Nephron progenitor cell (in vitro differentiated cells): ENCODE data around the gene VPS13D.

Experiments
- DNase-seq: peaks from one replicate; pipeline ENCODE4 v3.0.0; 2021
- H3K27ac Mint-ChIP-seq: 2 replicates; pipeline ENCODE4 v1.8.0; 2021; ENCODE audit warnings: mild to moderate bottlenecking, moderate library complexity, mixed read lengths
- H3K27me3 Mint-ChIP-seq: 2 replicates; pipeline ENCODE4 v1.8.0; 2021; ENCODE audit warnings: mild to moderate bottlenecking, low read depth, mixed read lengths; ENCODE audit not compliant: poor library complexity
- H3K36me3 Mint-ChIP-seq: 2 replicates; pipeline ENCODE4 v1.8.0; 2021; ENCODE audit warnings: low read depth, mixed read lengths
- H3K4me1 Mint-ChIP-seq: 2 replicates; pipeline ENCODE4 v1.8.0; 2021; ENCODE audit warnings: mixed read lengths
- H3K4me3 Mint-ChIP-seq: 2 replicates; pipeline ENCODE4 v1.8.0; 2021; ENCODE audit warnings: mild to moderate bottlenecking, moderate library complexity, mixed read lengths
- H3K9me3 Mint-ChIP-seq: 2 replicates; pipeline ENCODE4 v1.8.0; 2021; ENCODE audit warnings: mild to moderate bottlenecking, moderate library complexity, mixed read lengths
- CTCF ChIP-seq: fragments of 200-600 bp; sonication (generic); IDR thresholded peaks from 2 replicates; pipeline ENCODE4 v1.5.0; 2021; ENCODE audit warnings: antibody characterized with exemption

Gene VPS13D

GRCh38 chr1:12432897-12433296, 203.1 kb downstream of the VPS13D start:
- no peak overlapping the region for H3K4me3 Mint-ChIP-seq
- no peak for TF ChIP-seq CTCF

DNA sequence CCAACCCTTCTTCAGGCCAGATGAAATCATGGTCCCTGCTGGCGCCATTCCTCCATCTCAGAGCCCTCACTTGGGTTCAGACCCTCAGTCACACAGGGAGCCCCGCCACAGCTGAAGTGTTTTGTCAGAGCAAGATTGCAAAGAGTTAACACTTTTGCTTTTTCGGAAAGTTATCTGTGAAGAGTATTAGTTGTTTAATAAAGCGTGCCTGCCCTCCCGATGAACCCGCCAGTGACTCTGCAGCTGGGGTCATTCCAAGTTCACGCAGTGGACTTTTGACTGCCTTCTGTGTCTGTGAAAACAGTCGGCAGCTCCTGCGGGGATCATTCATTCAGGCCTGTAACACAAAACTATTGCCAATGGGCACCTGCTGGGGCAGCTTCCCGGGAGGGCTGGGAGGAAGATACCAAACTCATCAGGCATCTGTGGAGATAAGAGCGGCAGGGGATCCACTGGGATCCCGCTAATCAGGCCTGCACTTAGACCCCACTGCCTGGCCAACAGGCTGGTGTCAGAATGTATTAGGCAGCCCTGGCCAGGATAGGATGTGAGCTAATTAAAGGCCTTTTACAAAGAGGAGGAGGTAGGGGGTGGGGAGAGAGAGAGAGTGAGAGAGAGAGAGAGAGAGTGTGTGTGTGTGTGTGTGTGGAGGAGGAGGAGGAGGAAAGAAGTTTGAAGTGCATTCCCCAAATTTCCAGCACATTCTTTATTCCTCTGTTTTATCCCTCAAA, 203.7 kb downstream of the VPS13D start:
- peak; percentile 38 for DNase-seq
- TF ChIP-seq CTCF: no peak
- Mint-ChIP-seq H3K4me1 (peaks cover 81% of the 10 kb centered on the region), H3K4me3 (peak overlapping the region; percentile 37), H3K27ac (peak overlapping the region; percentile 70), H3K27me3 (peaks cover 3% of the 10 kb centered on the region), H3K9me3 (peaks cover 8% of the 10 kb centered on the region), H3K36me3 (peaks cover 20% of the 10 kb centered on the region)

More at GRCh38 chr1:12432897-12433296, 203.1 kb downstream of the VPS13D start:
- DNase-seq: no peak
- Mint-ChIP-seq H3K4me1 (peaks cover 83% of the 10 kb centered on the region), H3K9me3 (peaks cover 5% of the 10 kb centered on the region), H3K27ac (peak overlapping the region; percentile 70), H3K36me3 (peaks cover 14% of the 10 kb centered on the region), H3K27me3 (peaks cover 3% of the 10 kb centered on the region)

DNA sequence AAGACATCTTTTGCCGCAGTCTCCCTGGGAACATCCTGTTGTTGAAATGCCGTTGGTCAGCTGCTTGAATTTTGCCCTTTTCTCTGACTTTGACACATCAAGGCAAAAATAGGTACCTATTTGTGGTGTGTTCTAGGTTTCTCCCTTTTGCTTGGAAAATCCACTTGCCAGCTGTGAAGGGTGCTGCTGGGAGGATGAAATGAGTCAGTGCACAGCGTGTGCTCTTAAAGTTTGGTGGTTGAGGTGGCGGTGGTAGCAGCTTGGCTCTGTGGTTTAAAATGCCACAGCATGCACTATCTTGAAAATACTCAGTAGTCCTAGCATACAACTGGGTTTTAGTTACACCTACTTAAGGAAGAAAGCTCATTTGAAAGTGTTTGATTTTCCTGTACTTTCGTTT, 204.3 kb downstream of the VPS13D start:
- Mint-ChIP-seq H3K4me1 (peaks cover 84% of the 10 kb centered on the region), H3K4me3 (peak overlapping the region; percentile 31), H3K9me3 (peaks cover 15% of the 10 kb centered on the region), H3K27me3 (peaks cover 3% of the 10 kb centered on the region), H3K27ac (peak overlapping the region; percentile 70), H3K36me3 (peaks cover 26% of the 10 kb centered on the region)
- no peak for DNase-seq
- TF ChIP-seq CTCF: no peak

GRCh38 chr1:12434686-12435085, 204.9 kb downstream of the VPS13D start:
- Mint-ChIP-seq H3K36me3 (peaks cover 31% of the 10 kb centered on the region), H3K27me3 (peaks cover 3% of the 10 kb centered on the region), H3K27ac (no peak overlapping the region), H3K4me1 (peaks cover 83% of the 10 kb centered on the region), H3K4me3 (no peak overlapping the region), H3K9me3 (peaks cover 18% of the 10 kb centered on the region)
- no peak for DNase-seq
- no peak for TF ChIP-seq CTCF

- Mint-ChIP-seq H3K4me3 (no peak overlapping the region), H3K4me1 (peaks cover 76% of the 10 kb centered on the region), H3K36me3 (peaks cover 37% of the 10 kb centered on the region), H3K27ac (no peak overlapping the region), H3K9me3 (peaks cover 18% of the 10 kb centered on the region), H3K27me3 (peaks cover 3% of the 10 kb centered on the region)
- TF ChIP-seq CTCF: no peak
- DNase-seq: no peak
Observed at GRCh38 chr1:12435639-12436344, 206.0 kb downstream of the VPS13D start.
